HEK293 (cell line): ENCODE results near the gene AGAP1.

ENCODE experiments used
- CTCF ChIA-PET: fragments of 350-600 bp; formaldehyde crosslinking; extraction: SDS; loops from one replicate; lab custom pipeline; 2021; ENCODE audit warnings: antibody characterized with exemption; lab: Yijun Ruan, JAX
- POLR2A ChIA-PET: fragments of 300-600 bp; formaldehyde crosslinking; extraction: SDS; loops from one replicate; lab custom pipeline; 2020; ENCODE audit warnings: antibody characterized with exemption, inconsistent platforms; lab: Yijun Ruan, JAX
- H3K27ac ChIP-seq: fragments of 200-500 bp; sonication (Bioruptor generic); 2 replicates; pipeline ENCODE4 v1.5.1; 2014; ENCODE audit warnings: low read depth, low read length, control low read depth, inconsistent platforms; ENCODE audit errors: extremely low read depth
- H3K36me3 ChIP-seq, 2 experiments: fragments of 200-500 bp in 1 of 2; sonication (Bioruptor generic) in 1 of 2; 1 replicate in 1 of 2; 2 replicates in 1 of 2; pipeline ENCODE4 v1.5.1; 2014 to 2017; ENCODE audit warnings: inconsistent platforms in 2 of 2, low read length in 2 of 2; ENCODE audit not compliant: control insufficient read depth in 2 of 2, insufficient read depth in 1 of 2
- H3K4me1 ChIP-seq: fragments of 200-500 bp; sonication (Bioruptor generic); 2 replicates; pipeline ENCODE4 v1.5.1; 2014; ENCODE audit warnings: mild to moderate bottlenecking, low read length, inconsistent platforms; ENCODE audit not compliant: control insufficient read depth, insufficient read depth
- H3K4me3 ChIP-seq: 2 replicates; pipeline ENCODE4 v1.5.1; 2011; ENCODE audit warnings: low read depth, mild to moderate bottlenecking, control low read depth, low read length, moderate library complexity
- H3K9me3 ChIP-seq: fragments of 200-500 bp; sonication (Bioruptor generic); 2 replicates; pipeline ENCODE4 v1.5.1; 2014; ENCODE audit warnings: low read depth, low read length, inconsistent platforms; ENCODE audit not compliant: control insufficient read depth, insufficient read depth
- BCL11A ChIP-seq: fragments of 450-650 bp; formaldehyde crosslinking; IDR thresholded peaks from 2 replicates; pipeline ENCODE4 v1.5.1; 2016; ENCODE audit warnings: low read depth, missing biosample characterization, missing genetic modification characterization
- FEZF1 ChIP-seq: fragments of 450-650 bp; formaldehyde crosslinking; IDR thresholded peaks from 2 replicates; pipeline ENCODE4 v1.5.1; 2016; ENCODE audit warnings: missing biosample characterization, missing genetic modification characterization
- GLIS1 ChIP-seq: fragments of 450-650 bp; formaldehyde crosslinking; IDR thresholded peaks from 2 replicates; pipeline ENCODE4 v1.5.1; 2016; ENCODE audit warnings: missing biosample characterization, missing genetic modification characterization
- MEIS1 ChIP-seq: sonication (generic); formaldehyde crosslinking; IDR thresholded peaks from 2 replicates; pipeline ENCODE4 v1.8.1; 2022; ENCODE audit warnings: missing genetic modification reagents, mild to moderate bottlenecking, borderline replicate concordance
- WT1 ChIP-seq: fragments of 450-650 bp; formaldehyde crosslinking; IDR thresholded peaks from 2 replicates; pipeline ENCODE4 v1.5.1; 2016; ENCODE audit warnings: missing biosample characterization, missing genetic modification characterization
- ZBTB1 ChIP-seq: fragments of 450-650 bp; formaldehyde crosslinking; IDR thresholded peaks from 2 replicates; pipeline ENCODE4 v1.5.1; 2016; ENCODE audit warnings: missing biosample characterization, missing genetic modification characterization
- ZNF133 ChIP-seq: fragments of 450-650 bp; formaldehyde crosslinking; IDR thresholded peaks from 2 replicates; pipeline ENCODE4 v1.5.1; 2016; ENCODE audit warnings: missing biosample characterization, missing genetic modification characterization
- ZNF146 ChIP-seq: fragments of 450-650 bp; formaldehyde crosslinking; IDR thresholded peaks from 2 replicates; pipeline ENCODE4 v1.5.1; 2016; ENCODE audit warnings: missing biosample characterization, missing genetic modification characterization
- ZNF16 ChIP-seq: fragments of 450-650 bp; formaldehyde crosslinking; IDR thresholded peaks from 2 replicates; pipeline ENCODE4 v1.5.1; 2016; ENCODE audit warnings: low read depth, missing biosample characterization, missing genetic modification characterization
- ZNF324 ChIP-seq: fragments of 450-650 bp; formaldehyde crosslinking; IDR thresholded peaks from 2 replicates; pipeline ENCODE4 v1.5.1; 2016; ENCODE audit warnings: missing biosample characterization, missing genetic modification characterization
- ZNF394 ChIP-seq: fragments of 450-650 bp; formaldehyde crosslinking; IDR thresholded peaks from 2 replicates; pipeline ENCODE4 v1.5.1; 2016; ENCODE audit warnings: missing biosample characterization, missing genetic modification characterization, mild to moderate bottlenecking, moderate library complexity, borderline replicate concordance
- ZNF521 ChIP-seq: fragments of 450-650 bp; formaldehyde crosslinking; IDR thresholded peaks from 2 replicates; pipeline ENCODE4 v1.5.1; 2017; ENCODE audit warnings: missing biosample characterization, mild to moderate bottlenecking, missing genetic modification characterization
- ZNF560 ChIP-seq: fragments of 450-650 bp; formaldehyde crosslinking; IDR thresholded peaks from 2 replicates; pipeline ENCODE4 v1.5.1; 2017; ENCODE audit warnings: missing biosample characterization, missing genetic modification characterization, borderline replicate concordance
- ZNF623 ChIP-seq: fragments of 450-650 bp; formaldehyde crosslinking; IDR thresholded peaks from 2 replicates; pipeline ENCODE4 v1.5.1; 2016; ENCODE audit warnings: missing biosample characterization, missing genetic modification characterization
- ZNF654 ChIP-seq: fragments of 450-650 bp; formaldehyde crosslinking; IDR thresholded peaks from 2 replicates; pipeline ENCODE4 v1.5.1; 2016; ENCODE audit warnings: low read depth, missing biosample characterization, missing genetic modification characterization
- ZSCAN23 ChIP-seq: fragments of 450-650 bp; formaldehyde crosslinking; IDR thresholded peaks from 2 replicates; pipeline ENCODE4 v1.5.1; 2016; ENCODE audit warnings: missing biosample characterization, missing genetic modification characterization
- TF ChIP-seq, protein P1 (sequence below): fragments of 450-650 bp; formaldehyde crosslinking; IDR thresholded peaks from 2 replicates; pipeline ENCODE4 v1.5.1; 2016; ENCODE audit warnings: missing biosample characterization, missing genetic modification characterization
- TF ChIP-seq, protein P2 (sequence below): fragments of 450-650 bp; formaldehyde crosslinking; IDR thresholded peaks from 2 replicates; pipeline ENCODE4 v1.5.1; 2016; ENCODE audit warnings: missing biosample characterization, missing genetic modification characterization
- TF ChIP-seq, protein P3 (sequence below): fragments of 450-650 bp; formaldehyde crosslinking; IDR thresholded peaks from 2 replicates; pipeline ENCODE4 v1.5.1; 2016; ENCODE audit warnings: missing biosample characterization, missing genetic modification characterization, borderline replicate concordance

The AGAP1 gene

DNA sequence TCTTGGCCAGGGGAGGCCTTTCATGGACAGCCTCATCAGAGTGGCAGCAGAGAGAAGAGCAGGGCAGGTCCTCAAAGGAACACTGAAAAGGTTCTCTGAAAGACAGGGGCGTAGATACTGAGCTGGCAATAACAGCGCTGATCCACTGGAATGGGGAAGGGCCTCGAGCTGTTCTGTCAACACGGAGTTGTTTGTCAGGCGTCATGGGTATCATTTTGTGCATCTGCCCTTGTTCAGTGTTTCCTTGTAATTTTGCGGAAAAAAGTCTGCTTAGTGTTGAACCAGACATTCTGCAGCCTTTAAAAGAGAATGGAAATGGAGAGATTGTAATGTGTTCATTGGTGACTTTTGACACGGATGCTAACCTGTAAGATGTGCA, 21.5 kb downstream of the AGAP1 start:
- no peaks in the 10 kb centered on the region for H3K36me3 ChIP-seq
- H3K4me1 ChIP-seq = 0 out of 2 replicates have a peak, but pooled peaks cover under 1% of the 10 kb centered on the region
- no peak overlapping the region for H3K4me3 ChIP-seq
- TF ChIP-seq BCL11A (tag by site-specific recombination) (no peak), ZBTB1 (tag by site-specific recombination) (no peak), WT1 (tag by site-specific recombination) (no peak), ZNF560 (tag by site-specific recombination) (no peak), ZNF133 (no peak), ZNF394 (no peak)
- TF ChIP-seq, protein P1, sequence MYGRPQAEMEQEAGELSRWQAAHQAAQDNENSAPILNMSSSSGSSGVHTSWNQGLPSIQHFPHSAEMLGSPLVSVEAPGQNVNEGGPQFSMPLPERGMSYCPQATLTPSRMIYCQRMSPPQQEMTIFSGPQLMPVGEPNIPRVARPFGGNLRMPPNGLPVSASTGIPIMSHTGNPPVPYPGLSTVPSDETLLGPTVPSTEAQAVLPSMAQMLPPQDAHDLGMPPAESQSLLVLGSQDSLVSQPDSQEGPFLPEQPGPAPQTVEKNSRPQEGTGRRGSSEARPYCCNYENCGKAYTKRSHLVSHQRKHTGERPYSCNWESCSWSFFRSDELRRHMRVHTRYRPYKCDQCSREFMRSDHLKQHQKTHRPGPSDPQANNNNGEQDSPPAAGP (tag by site-specific recombination) = no peak
- TF ChIP-seq, protein P2, sequence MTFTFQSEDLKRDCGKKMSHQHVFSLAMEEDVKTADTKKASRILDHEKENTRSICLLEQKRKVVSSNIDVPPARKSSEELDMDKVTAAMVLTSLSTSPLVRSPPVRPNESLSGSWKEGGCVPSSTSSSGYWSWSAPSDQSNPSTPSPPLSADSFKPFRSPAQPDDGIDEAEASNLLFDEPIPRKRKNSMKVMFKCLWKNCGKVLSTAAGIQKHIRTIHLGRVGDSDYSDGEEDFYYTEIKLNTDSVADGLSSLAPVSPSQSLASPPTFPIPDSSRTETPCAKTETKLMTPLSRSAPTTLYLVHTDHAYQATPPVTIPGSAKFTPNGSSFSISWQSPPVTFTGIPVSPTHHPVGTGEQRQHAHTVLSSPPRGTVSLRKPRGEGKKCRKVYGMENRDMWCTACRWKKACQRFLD (tag by site-specific recombination) = no peak
- H3K27ac ChIP-seq = no peak overlapping the region
- CTCF ChIA-PET = no interaction called here
- no peaks in the 10 kb centered on the region for H3K9me3 ChIP-seq
- POLR2A ChIA-PET = no interaction called here

DNA sequence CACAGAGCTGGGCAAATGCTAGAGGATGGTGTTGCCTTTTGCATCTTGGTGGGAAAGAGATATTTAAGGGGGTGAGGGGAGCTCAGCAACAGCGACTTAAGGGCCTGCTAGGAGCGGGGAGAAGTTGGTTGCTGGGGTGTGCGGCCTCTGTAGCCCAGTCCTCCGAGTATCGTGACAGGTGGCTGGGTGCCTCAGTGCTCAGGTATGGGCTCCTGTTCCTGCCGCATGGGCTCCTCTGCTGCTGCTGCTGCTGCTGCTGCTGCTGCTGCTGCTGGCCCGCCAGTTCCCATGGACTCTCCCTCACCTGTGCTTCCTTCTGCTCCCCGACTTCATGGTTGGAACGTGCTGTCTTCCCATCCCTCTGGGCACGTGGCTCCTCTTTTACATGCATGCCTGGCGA, 22.0 kb downstream of the AGAP1 start:
- Histone ChIP-seq H3K9me3 (no peaks in the 10 kb centered on the region), H3K4me1 (0 out of 2 replicates have a peak, but pooled peaks cover 2% of the 10 kb centered on the region)
- ChIA-PET POLR2A (no interaction called here), CTCF (no interaction called here)
- TF ChIP-seq ZNF146 (tag by site-specific recombination) (no peak), ZNF16 (no peak), GLIS1 (no peak), ZSCAN23 (no peak), ZNF654 (no peak), ZNF324 (no peak), ZNF623 (tag by site-specific recombination) (no peak), ZNF521 (tag by site-specific recombination) (no peak), MEIS1 (CRISPR knock-in tag) (no peak), FEZF1 (tag by site-specific recombination) (no peak)
- TF ChIP-seq, protein P3, sequence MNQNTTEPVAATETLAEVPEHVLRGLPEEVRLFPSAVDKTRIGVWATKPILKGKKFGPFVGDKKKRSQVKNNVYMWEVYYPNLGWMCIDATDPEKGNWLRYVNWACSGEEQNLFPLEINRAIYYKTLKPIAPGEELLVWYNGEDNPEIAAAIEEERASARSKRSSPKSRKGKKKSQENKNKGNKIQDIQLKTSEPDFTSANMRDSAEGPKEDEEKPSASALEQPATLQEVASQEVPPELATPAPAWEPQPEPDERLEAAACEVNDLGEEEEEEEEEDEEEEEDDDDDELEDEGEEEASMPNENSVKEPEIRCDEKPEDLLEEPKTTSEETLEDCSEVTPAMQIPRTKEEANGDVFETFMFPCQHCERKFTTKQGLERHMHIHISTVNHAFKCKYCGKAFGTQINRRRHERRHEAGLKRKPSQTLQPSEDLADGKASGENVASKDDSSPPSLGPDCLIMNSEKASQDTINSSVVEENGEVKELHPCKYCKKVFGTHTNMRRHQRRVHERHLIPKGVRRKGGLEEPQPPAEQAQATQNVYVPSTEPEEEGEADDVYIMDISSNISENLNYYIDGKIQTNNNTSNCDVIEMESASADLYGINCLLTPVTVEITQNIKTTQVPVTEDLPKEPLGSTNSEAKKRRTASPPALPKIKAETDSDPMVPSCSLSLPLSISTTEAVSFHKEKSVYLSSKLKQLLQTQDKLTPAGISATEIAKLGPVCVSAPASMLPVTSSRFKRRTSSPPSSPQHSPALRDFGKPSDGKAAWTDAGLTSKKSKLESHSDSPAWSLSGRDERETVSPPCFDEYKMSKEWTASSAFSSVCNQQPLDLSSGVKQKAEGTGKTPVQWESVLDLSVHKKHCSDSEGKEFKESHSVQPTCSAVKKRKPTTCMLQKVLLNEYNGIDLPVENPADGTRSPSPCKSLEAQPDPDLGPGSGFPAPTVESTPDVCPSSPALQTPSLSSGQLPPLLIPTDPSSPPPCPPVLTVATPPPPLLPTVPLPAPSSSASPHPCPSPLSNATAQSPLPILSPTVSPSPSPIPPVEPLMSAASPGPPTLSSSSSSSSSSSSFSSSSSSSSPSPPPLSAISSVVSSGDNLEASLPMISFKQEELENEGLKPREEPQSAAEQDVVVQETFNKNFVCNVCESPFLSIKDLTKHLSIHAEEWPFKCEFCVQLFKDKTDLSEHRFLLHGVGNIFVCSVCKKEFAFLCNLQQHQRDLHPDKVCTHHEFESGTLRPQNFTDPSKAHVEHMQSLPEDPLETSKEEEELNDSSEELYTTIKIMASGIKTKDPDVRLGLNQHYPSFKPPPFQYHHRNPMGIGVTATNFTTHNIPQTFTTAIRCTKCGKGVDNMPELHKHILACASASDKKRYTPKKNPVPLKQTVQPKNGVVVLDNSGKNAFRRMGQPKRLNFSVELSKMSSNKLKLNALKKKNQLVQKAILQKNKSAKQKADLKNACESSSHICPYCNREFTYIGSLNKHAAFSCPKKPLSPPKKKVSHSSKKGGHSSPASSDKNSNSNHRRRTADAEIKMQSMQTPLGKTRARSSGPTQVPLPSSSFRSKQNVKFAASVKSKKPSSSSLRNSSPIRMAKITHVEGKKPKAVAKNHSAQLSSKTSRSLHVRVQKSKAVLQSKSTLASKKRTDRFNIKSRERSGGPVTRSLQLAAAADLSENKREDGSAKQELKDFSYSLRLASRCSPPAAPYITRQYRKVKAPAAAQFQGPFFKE = no peak
- TF ChIP-seq, all 188 proteins: peak for 0
- H3K4me3 ChIP-seq = no peak overlapping the region
- no peak overlapping the region for H3K27ac ChIP-seq
- no peaks in the 10 kb centered on the region for H3K36me3 ChIP-seq
